ENCODE measurements around the gene GOLGA3. TPM values are rescaled to one million over a fixed set of nuclear protein-coding genes. Genes with fewer than 3 reads are reported as not detected.
"Not testable (repeated sequence)": the region's sequence is repeated elsewhere in the genome, so short reads cannot be mapped to it uniquely, and the experiment has no call there.

GOLGA3 gene, protein sequence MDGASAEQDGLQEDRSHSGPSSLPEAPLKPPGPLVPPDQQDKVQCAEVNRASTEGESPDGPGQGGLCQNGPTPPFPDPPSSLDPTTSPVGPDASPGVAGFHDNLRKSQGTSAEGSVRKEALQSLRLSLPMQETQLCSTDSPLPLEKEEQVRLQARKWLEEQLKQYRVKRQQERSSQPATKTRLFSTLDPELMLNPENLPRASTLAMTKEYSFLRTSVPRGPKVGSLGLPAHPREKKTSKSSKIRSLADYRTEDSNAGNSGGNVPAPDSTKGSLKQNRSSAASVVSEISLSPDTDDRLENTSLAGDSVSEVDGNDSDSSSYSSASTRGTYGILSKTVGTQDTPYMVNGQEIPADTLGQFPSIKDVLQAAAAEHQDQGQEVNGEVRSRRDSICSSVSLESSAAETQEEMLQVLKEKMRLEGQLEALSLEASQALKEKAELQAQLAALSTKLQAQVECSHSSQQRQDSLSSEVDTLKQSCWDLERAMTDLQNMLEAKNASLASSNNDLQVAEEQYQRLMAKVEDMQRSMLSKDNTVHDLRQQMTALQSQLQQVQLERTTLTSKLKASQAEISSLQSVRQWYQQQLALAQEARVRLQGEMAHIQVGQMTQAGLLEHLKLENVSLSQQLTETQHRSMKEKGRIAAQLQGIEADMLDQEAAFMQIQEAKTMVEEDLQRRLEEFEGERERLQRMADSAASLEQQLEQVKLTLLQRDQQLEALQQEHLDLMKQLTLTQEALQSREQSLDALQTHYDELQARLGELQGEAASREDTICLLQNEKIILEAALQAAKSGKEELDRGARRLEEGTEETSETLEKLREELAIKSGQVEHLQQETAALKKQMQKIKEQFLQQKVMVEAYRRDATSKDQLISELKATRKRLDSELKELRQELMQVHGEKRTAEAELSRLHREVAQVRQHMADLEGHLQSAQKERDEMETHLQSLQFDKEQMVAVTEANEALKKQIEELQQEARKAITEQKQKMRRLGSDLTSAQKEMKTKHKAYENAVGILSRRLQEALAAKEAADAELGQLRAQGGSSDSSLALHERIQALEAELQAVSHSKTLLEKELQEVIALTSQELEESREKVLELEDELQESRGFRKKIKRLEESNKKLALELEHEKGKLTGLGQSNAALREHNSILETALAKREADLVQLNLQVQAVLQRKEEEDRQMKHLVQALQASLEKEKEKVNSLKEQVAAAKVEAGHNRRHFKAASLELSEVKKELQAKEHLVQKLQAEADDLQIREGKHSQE (N-terminal part only)
- total RNA-seq = 10 to 100 TPM; 36.7 to 38.5 TPM

GRCh38 chr12:132828706-132829534 is at the start of gene GOLGA3:
Gene GOLGA3, minus strand, starts transcription at chr12:132828869. Its CDS starts 6,741 bp downstream, at chr12:132822128.
- peak; percentile 98 for DNase-seq
- POLR2A ChIA-PET = interaction anchor here (0.7 to 1.2 kb wide), 2 partner anchors 68 to 144 kb away, joined by 3 read pairs; no protein-coding TSS in a partner anchor
- Mint-ChIP-seq H3K4me3 (peak within 1 kb of the TSS; percentile 93), H3K9me3 (ENCODE audit: low read depth) (no peaks in the 10 kb centered on the region), H3K27me3 (no peaks in the 10 kb centered on the region), H3K36me3 (ENCODE audit: low read depth) (peaks cover 53% of the 10 kb centered on the region), H3K4me1 (peaks cover 44% of the 10 kb centered on the region), H3K27ac (peak within 1 kb of the TSS; percentile 100)
- CTCF ChIA-PET = interaction anchor here (0.7 to 0.9 kb wide), 2 partner anchors 11 to 76 kb away, joined by 3 to 6 read pairs; no protein-coding TSS in a partner anchor
- peak; percentile 89 for ATAC-seq
- intact Hi-C loops (cut with DNase I, micrococcal nuclease) = loop anchor here (1.0 to 5.0 kb wide), 19 partner anchors 58 to 900 kb away; partner anchors contain the start of genes CHFR (in 2 of the 2), ANKLE2 (in 1 of the 2), EP400 (in 1 of the 2) and PGAM5 (in 1 of the 2)

- ATAC-seq; H3K9me3 Mint-ChIP-seq (ENCODE audit: low read depth); H3K27me3 Mint-ChIP-seq; H3K4me3 Mint-ChIP-seq; DNase-seq; H3K27ac Mint-ChIP-seq; POLR2A ChIA-PET; intact Hi-C loops (cut with DNase I, micrococcal nuclease): not testable (repeated sequence)
- H3K36me3 Mint-ChIP-seq (ENCODE audit: low read depth) = peaks cover 35% of the 10 kb centered on the region
- CTCF ChIA-PET = interaction anchor here (0.6 to 1.3 kb wide), 2 partner anchors 30 to 85 kb away, joined by 3 to 4 read pairs; no protein-coding TSS in a partner anchor
- peaks cover 18% of the 10 kb centered on the region for H3K4me1 Mint-ChIP-seq
These were observed 46.0 kb upstream of the GOLGA3 start for GRCh38 chr12:132874620-132875019.

DNA sequence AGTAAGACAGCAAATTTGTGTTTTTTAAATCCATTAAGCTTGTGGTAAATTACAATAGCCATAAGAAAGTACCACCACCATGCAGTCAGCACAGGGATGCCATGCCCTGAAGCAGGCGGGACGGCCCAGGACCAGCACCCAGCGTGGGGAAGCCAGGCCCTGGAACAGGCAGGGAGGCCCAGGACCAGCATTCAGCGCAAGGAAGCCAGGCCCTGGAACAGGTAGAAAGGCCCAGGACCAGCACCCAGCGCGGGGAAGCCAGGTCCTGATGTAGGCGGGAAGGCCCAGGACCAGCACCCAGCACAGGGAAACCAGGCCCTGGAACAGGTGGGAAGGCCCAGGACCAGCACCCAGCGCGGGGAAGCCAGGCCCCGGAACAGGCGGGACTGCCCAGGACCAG is 45.5 kb upstream of the GOLGA3 start:
- Mint-ChIP-seq H3K36me3 (ENCODE audit: low read depth) (peaks cover 39% of the 10 kb centered on the region), H3K4me1 (peaks cover 18% of the 10 kb centered on the region), H3K4me3 (no peak overlapping the region), H3K27me3 (no peaks in the 10 kb centered on the region), H3K27ac (peak overlapping the region; percentile 61), H3K9me3 (ENCODE audit: low read depth) (no peaks in the 10 kb centered on the region)
- ATAC-seq (no peak), DNase-seq (no peak)
- intact Hi-C loops (cut with DNase I, micrococcal nuclease) = no loop called here
- POLR2A ChIA-PET = interaction anchor here (0.7 kb wide), 1 partner anchor 571 kb away, joined by 3 read pairs; no protein-coding TSS in a partner anchor
- CTCF ChIA-PET = interaction anchor here (0.6 to 1.3 kb wide), 3 partner anchors 31 to 85 kb away, joined by 3 to 4 read pairs (median 4); no protein-coding TSS in a partner anchor

GRCh38 chr12:132873724-132874123 is 45.1 kb upstream of the GOLGA3 start:
- H3K4me1 Mint-ChIP-seq = peaks cover 18% of the 10 kb centered on the region
- CTCF ChIA-PET = interaction anchor here (1.3 kb wide), 2 partner anchors 31 to 35 kb away, joined by 4 read pairs; no protein-coding TSS in a partner anchor
- H3K4me3 Mint-ChIP-seq = no peak overlapping the region
- no peaks in the 10 kb centered on the region for H3K27me3 Mint-ChIP-seq
- H3K9me3 Mint-ChIP-seq (ENCODE audit: low read depth) = no peaks in the 10 kb centered on the region
- peak overlapping the region; percentile 61 for H3K27ac Mint-ChIP-seq
- H3K36me3 Mint-ChIP-seq (ENCODE audit: low read depth) = peaks cover 41% of the 10 kb centered on the region
- POLR2A ChIA-PET = interaction anchor here (0.7 kb wide), 1 partner anchor 571 kb away, joined by 3 read pairs; no protein-coding TSS in a partner anchor
- ATAC-seq = peak; percentile 50
- intact Hi-C loops (cut with DNase I, micrococcal nuclease) = no loop called here
- peak; percentile 36 for DNase-seq

DNA sequence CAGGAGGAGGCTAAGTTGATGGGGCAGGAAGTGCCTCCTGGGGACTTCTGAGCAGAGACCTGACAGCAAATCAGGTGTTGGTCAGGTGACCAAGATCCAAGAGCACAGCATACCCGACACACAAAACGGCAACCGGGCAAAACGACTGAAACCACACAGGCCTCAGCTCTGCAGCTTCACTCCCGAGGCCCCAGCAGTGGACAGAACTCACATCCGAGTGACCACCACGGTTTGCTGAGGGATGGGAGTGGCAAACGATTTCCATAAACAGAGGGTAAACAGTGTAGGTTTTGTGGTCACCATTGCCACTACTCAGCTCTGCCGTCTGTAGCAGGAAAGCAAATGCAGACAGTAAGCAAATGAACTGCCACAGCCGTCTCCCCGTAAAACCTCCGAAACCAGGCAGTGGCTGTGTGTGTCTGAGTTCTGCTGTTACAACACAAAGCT is 44.3 kb upstream of the GOLGA3 start:
- H3K27me3 Mint-ChIP-seq = no peaks in the 10 kb centered on the region
- H3K9me3 Mint-ChIP-seq (ENCODE audit: low read depth) = no peaks in the 10 kb centered on the region
- intact Hi-C loops (cut with DNase I, micrococcal nuclease) = no loop called here
- ChIA-PET CTCF (interaction anchor here (0.7 to 1.3 kb wide), 3 partner anchors 32 to 50 kb away, joined by 3 to 4 read pairs (median 4); no protein-coding TSS in a partner anchor), POLR2A (interaction anchor here (0.7 kb wide), 1 partner anchor 105 kb away, joined by 3 read pairs; no protein-coding TSS in a partner anchor)
- H3K4me3 Mint-ChIP-seq = no peak overlapping the region
- ATAC-seq (peak; percentile 74), DNase-seq (peak; percentile 50)
- H3K4me1 Mint-ChIP-seq = peaks cover 19% of the 10 kb centered on the region
- H3K36me3 Mint-ChIP-seq (ENCODE audit: low read depth) = peaks cover 42% of the 10 kb centered on the region
- peak overlapping the region; percentile 34 for H3K27ac Mint-ChIP-seq

GRCh38 chr12:132872073-132872855 is 43.6 kb upstream of the GOLGA3 start:
- intact Hi-C loops (cut with DNase I, micrococcal nuclease) = no loop called here
- Mint-ChIP-seq H3K27ac (peak overlapping the region; percentile 34), H3K4me3 (no peak overlapping the region), H3K27me3 (no peaks in the 10 kb centered on the region), H3K4me1 (peaks cover 25% of the 10 kb centered on the region), H3K9me3 (ENCODE audit: low read depth) (no peaks in the 10 kb centered on the region), H3K36me3 (ENCODE audit: low read depth) (peaks cover 41% of the 10 kb centered on the region)
- DNase-seq (no peak), ATAC-seq (peak; percentile 36)
- ChIA-PET POLR2A (no interaction called here), CTCF (interaction anchor here (0.7 kb wide), 1 partner anchor 49 kb away, joined by 3 read pairs; no protein-coding TSS in a partner anchor)

DNA sequence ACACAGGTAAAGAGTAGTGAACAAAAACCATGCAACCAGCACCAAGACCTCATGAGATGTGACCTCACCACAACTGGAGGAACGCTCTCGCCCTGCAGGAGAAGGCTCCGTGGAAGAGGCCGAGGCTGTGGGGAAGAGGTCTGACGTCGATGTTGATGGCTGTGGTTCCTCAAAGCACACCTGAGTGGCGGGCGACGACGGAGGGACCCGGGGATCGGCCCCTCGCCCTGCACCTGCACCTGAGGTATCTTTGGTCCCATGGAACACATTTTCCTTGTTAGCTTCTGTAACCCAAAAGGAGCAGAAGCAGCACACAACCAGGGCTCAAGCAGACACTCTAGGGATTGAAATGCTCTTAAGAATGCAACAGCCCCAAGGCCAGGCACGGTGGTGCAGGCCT is 40.9 kb upstream of the GOLGA3 start:
- H3K9me3 Mint-ChIP-seq (ENCODE audit: low read depth) = no peaks in the 10 kb centered on the region
- ChIA-PET CTCF (no interaction called here), POLR2A (no interaction called here)
- ATAC-seq (no peak), DNase-seq (no peak)
- H3K36me3 Mint-ChIP-seq (ENCODE audit: low read depth) = peaks cover 46% of the 10 kb centered on the region
- no peak overlapping the region for H3K4me3 Mint-ChIP-seq
- intact Hi-C loops (cut with DNase I, micrococcal nuclease) = no loop called here
- peaks cover 38% of the 10 kb centered on the region for H3K4me1 Mint-ChIP-seq
- no peaks in the 10 kb centered on the region for H3K27me3 Mint-ChIP-seq
- H3K27ac Mint-ChIP-seq = no peak overlapping the region

DNA sequence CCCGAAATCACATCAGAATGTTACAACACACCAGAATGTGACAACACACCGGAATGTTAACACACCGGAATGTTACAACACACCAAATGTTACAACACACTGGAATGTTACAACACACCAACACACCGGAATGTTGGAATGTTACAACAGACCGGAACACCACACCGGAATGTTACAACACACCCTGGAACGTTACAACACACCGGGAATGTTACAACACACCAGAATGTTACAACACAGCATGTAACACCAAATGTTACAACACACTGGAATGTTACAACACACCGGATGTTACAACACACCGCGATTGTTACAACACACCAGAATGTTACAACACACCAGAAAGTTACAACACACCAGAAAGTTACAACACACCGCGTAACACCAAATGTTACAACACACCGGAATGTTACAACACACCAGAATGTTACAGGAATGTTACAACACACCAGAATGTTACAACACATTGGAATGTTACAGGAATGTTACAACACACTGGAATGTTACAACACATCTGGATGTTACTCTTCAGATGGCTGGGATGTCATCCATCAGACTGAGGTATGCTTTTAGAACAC is 37.7 kb upstream of the GOLGA3 start:
- intact Hi-C loops (cut with DNase I, micrococcal nuclease) = no loop called here
- POLR2A ChIA-PET = no interaction called here
- Mint-ChIP-seq H3K9me3 (ENCODE audit: low read depth) (no peaks in the 10 kb centered on the region), H3K27ac (peak overlapping the region; percentile 20), H3K4me1 (peaks cover 20% of the 10 kb centered on the region), H3K27me3 (no peaks in the 10 kb centered on the region), H3K36me3 (ENCODE audit: low read depth) (peaks cover 39% of the 10 kb centered on the region), H3K4me3 (no peak overlapping the region)
- no peak for ATAC-seq
- CTCF ChIA-PET = no interaction called here
- DNase-seq = no peak

- no peak for DNase-seq
- CTCF ChIA-PET = no interaction called here
- POLR2A ChIA-PET = no interaction called here
These were observed 32.9 kb upstream of the GOLGA3 start for GRCh38 chr12:132861558-132861957.

More at GRCh38 chr12:132861558-132861957, 32.9 kb upstream of the GOLGA3 start:
- no peaks in the 10 kb centered on the region for H3K27me3 Mint-ChIP-seq
- peak overlapping the region; percentile 25 for H3K27ac Mint-ChIP-seq
- H3K4me3 Mint-ChIP-seq = no peak overlapping the region
- intact Hi-C loops (cut with DNase I, micrococcal nuclease) = no loop called here
- peaks cover 6% of the 10 kb centered on the region for H3K4me1 Mint-ChIP-seq
- peaks cover 42% of the 10 kb centered on the region for H3K36me3 Mint-ChIP-seq (ENCODE audit: low read depth)
- ATAC-seq = no peak
- H3K9me3 Mint-ChIP-seq (ENCODE audit: low read depth) = no peaks in the 10 kb centered on the region

Data from activated CD4-positive, alpha-beta T cell treated with anti-CD3 and anti-CD28 coated beads for 36 hours (primary cell).